ENCODE results near the gene MYT1.

Gene MYT1

DNA sequence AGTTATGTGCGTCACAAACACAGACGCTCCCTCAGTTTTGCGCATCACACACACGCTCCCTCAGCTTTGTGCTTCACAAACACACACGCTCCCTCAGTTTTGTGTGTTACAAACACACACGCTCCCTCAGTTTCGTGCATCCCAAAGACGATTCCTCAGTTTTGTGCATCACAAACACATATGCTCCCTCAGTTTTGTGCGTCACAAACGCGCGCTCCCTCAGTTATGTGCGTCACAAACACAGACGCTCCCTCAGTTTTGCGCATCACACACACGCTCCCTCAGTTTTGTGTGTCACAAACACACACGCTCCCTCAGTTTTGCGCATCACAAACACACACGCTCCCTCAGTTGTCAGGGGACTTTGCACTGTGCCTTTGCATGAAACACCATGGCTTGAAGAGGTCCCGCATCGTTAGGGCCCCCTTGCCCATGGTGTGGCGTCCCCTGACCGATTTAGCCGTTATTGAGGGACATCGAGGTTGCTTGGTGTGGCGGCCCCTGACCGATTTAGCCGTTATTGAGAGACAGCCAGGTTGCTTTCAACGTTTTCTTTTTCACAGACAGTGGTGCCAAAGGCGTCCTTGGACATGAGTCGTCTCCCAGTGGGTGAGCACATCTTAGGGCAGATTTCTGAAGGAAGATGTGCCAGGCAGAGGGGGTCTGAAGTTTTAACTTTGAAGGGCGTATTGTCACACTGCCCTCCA is 28.1 kb upstream of the MYT1 start:
- TF ChIP-seq, protein P1, sequence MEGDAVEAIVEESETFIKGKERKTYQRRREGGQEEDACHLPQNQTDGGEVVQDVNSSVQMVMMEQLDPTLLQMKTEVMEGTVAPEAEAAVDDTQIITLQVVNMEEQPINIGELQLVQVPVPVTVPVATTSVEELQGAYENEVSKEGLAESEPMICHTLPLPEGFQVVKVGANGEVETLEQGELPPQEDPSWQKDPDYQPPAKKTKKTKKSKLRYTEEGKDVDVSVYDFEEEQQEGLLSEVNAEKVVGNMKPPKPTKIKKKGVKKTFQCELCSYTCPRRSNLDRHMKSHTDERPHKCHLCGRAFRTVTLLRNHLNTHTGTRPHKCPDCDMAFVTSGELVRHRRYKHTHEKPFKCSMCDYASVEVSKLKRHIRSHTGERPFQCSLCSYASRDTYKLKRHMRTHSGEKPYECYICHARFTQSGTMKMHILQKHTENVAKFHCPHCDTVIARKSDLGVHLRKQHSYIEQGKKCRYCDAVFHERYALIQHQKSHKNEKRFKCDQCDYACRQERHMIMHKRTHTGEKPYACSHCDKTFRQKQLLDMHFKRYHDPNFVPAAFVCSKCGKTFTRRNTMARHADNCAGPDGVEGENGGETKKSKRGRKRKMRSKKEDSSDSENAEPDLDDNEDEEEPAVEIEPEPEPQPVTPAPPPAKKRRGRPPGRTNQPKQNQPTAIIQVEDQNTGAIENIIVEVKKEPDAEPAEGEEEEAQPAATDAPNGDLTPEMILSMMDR (IDR thresholded peaks at IDR 0.05; ENCODE audit: insufficient read depth, missing control alignments) = no peak
- FAIRE-seq (no peak), DNase-seq (ENCODE audit: insufficient read length, low spot score) (no peak)

DNA sequence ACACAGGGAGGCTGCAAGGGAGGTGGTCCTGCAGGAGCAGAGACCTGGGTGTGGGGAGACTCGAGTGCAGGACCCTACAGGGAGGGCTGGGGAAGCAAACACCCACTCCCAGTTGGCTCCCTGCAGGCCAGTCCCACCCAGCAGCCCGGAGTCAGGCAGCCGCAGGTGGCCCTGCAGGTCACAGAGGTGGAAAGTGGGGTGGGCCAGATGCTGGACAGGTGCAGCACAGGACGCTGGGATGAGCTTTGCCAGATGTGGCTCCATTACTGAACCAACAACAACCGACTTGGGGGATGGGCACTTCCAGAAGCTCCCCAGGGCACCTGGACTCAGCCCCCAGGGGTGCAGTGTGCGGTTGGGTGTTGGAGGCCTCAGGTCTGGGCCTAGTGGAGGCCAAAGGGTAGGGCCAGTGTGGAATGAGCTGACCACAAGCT is 26.6 kb upstream of the MYT1 start:
- TF ChIP-seq, protein P1 (IDR thresholded peaks at IDR 0.05; ENCODE audit: insufficient read depth, missing control alignments) = no peak
- DNase-seq (ENCODE audit: insufficient read length, low spot score) = no peak
- FAIRE-seq = no peak

- DNase-seq (ENCODE audit: insufficient read length, low spot score) (no peak), FAIRE-seq (no peak)
- TF ChIP-seq, protein P1 (IDR thresholded peaks at IDR 0.05; ENCODE audit: insufficient read depth, missing control alignments) = no peak
Observed at GRCh38 chr20:64138276-64138815, 25.9 kb upstream of the MYT1 start.

GRCh38 chr20:64139199-64140060 is 24.8 kb upstream of the MYT1 start:
- TF ChIP-seq, protein P1 (IDR thresholded peaks at IDR 0.05; ENCODE audit: insufficient read depth, missing control alignments) = no peak
- no peak for FAIRE-seq
- peak; percentile 10 for DNase-seq (ENCODE audit: insufficient read length, low spot score)

- TF ChIP-seq, protein P1 (IDR thresholded peaks at IDR 0.05; ENCODE audit: insufficient read depth, missing control alignments) = no peak
- FAIRE-seq = no peak
- peak; percentile 15 for DNase-seq (ENCODE audit: insufficient read length, low spot score)
Observed at GRCh38 chr20:64140061-64140931, 24.0 kb upstream of the MYT1 start.

DNA sequence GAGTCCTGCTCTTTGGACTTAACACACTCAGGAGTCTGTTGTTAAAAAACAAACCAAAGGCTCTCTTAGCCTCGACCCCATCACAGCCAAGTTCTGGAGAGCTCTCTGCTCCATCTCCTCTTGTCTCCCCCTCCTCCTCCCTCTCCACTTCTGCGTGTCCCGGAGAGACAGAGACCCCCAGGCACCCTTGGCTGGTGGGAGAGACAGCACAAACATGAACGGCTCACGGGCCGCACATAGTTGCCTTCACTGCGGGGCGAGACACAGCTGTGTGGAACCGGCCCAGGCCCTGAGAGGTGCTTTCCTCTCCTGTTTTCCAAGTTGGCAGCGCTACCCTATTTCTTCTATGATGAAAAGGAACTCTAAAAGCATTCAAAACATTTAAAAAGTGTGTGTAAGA is 23.3 kb upstream of the MYT1 start:
- FAIRE-seq (no peak), DNase-seq (ENCODE audit: insufficient read length, low spot score) (peak; percentile 9)
- TF ChIP-seq, protein P1 (IDR thresholded peaks at IDR 0.05; ENCODE audit: insufficient read depth, missing control alignments) = no peak
